Measurements from ENCODE around the gene IL12RB2. TPM values are rescaled to one million over a fixed set of nuclear protein-coding genes. Genes with fewer than 3 reads are reported as not detected.
"Not testable (repeated sequence)": the region's sequence is repeated elsewhere in the genome, so short reads cannot be mapped to it uniquely, and the experiment has no call there.

IL12RB2 gene
- polyA plus RNA-seq, 4 donors: 0.21 to 0.54 (median 0.52) TPM; not detected in 1

GRCh38 chr1:67383999-67384638, 76.4 kb downstream of the IL12RB2 start:
- Histone ChIP-seq H3K4me3 (ENCODE audit: low read depth in 1 of 3, low read length in 3 of 3) (no peak overlapping the region), H3K4me1 (ENCODE audit: control insufficient read depth in 3 of 3, insufficient read depth in 2 of 3, low read depth in 1 of 3, low read length in 2 of 3) (no peaks in the 10 kb centered on the region), H3K36me3 (ENCODE audit: control insufficient read depth in 3 of 3, insufficient read depth in 2 of 3, low read depth in 1 of 3, low read length in 3 of 3) (no peaks in the 10 kb centered on the region), H3K9me3 (ENCODE audit: control insufficient read depth in 2 of 2, insufficient read depth in 1 of 2, low read depth in 1 of 2, low read length in 1 of 2) (peaks cover 2 to 19% of the 10 kb centered on the region in 2 donors), H3K27ac (ENCODE audit: low read depth in 1 of 3, low read length in 2 of 3) (no peak overlapping the region), H3K27me3 (ENCODE audit: control insufficient read depth in 3 of 3, insufficient read depth in 3 of 3, low read length in 3 of 3) (no peaks in the 10 kb centered on the region)
- WGBS, 3 donors: 72 to 100% (median 89%) methylated on average over 1 to 2 of the region's 2 CpGs
- FAIRE-seq (no peak), DNase-seq (no peak)

- Histone ChIP-seq H3K4me1 (ENCODE audit: control insufficient read depth in 3 of 3, insufficient read depth in 2 of 3, low read depth in 1 of 3, low read length in 2 of 3) (no peaks in the 10 kb centered on the region), H3K4me3 (ENCODE audit: low read depth in 1 of 3, low read length in 3 of 3) (no peak overlapping the region), H3K27ac (ENCODE audit: low read depth in 1 of 3, low read length in 2 of 3) (no peak overlapping the region), H3K27me3 (ENCODE audit: control insufficient read depth in 3 of 3, insufficient read depth in 3 of 3, low read length in 3 of 3) (no peaks in the 10 kb centered on the region), H3K9me3 (ENCODE audit: control insufficient read depth in 2 of 2, insufficient read depth in 1 of 2, low read depth in 1 of 2, low read length in 1 of 2) (peaks cover 0 to 1% of the 10 kb centered on the region in 2 donors), H3K36me3 (ENCODE audit: control insufficient read depth in 3 of 3, insufficient read depth in 2 of 3, low read depth in 1 of 3, low read length in 3 of 3) (no peaks in the 10 kb centered on the region)
- no peak for DNase-seq
- FAIRE-seq: no peak
- WGBS, 3 donors: 93 to 99% (median 95%) methylated on average over 3 of the region's 3 CpGs
Observed at GRCh38 chr1:67390041-67390887, 82.6 kb downstream of the IL12RB2 start.

- FAIRE-seq: no peak
- no peak overlapping the region for H3K27ac ChIP-seq (ENCODE audit: low read depth in 1 of 3, low read length in 2 of 3)
- no peaks in the 10 kb centered on the region for H3K36me3 ChIP-seq (ENCODE audit: control insufficient read depth in 3 of 3, insufficient read depth in 2 of 3, low read depth in 1 of 3, low read length in 3 of 3)
- H3K4me1 ChIP-seq (ENCODE audit: control insufficient read depth in 3 of 3, insufficient read depth in 2 of 3, low read depth in 1 of 3, low read length in 2 of 3): no peaks in the 10 kb centered on the region
- no peaks in the 10 kb centered on the region for H3K27me3 ChIP-seq (ENCODE audit: control insufficient read depth in 3 of 3, insufficient read depth in 3 of 3, low read length in 3 of 3)
- DNase-seq: peak in 1 of 2 donors; percentile 26
- 64 to 84% (median 76%) methylated on average over 12 of the region's 12 CpGs for WGBS, 3 donors
- no peak overlapping the region for H3K4me3 ChIP-seq (ENCODE audit: low read depth in 1 of 3, low read length in 3 of 3)
- H3K9me3 ChIP-seq (ENCODE audit: control insufficient read depth in 2 of 2, insufficient read depth in 1 of 2, low read depth in 1 of 2, low read length in 1 of 2): no peaks in the 10 kb centered on the region
Observed at GRCh38 chr1:67393240-67393639, 85.6 kb downstream of the IL12RB2 start.

- DNase-seq (no peak), FAIRE-seq (no peak)
- H3K4me3 ChIP-seq (ENCODE audit: low read depth in 1 of 3, low read length in 3 of 3): no peak overlapping the region
- H3K9me3 ChIP-seq (ENCODE audit: control insufficient read depth in 2 of 2, insufficient read depth in 1 of 2, low read depth in 1 of 2, low read length in 1 of 2): no peaks in the 10 kb centered on the region
- H3K27ac ChIP-seq (ENCODE audit: low read depth in 1 of 3, low read length in 2 of 3): no peak overlapping the region
- H3K27me3 ChIP-seq (ENCODE audit: control insufficient read depth in 3 of 3, insufficient read depth in 3 of 3, low read length in 3 of 3): no peaks in the 10 kb centered on the region
- no peaks in the 10 kb centered on the region for H3K36me3 ChIP-seq (ENCODE audit: control insufficient read depth in 3 of 3, insufficient read depth in 2 of 3, low read depth in 1 of 3, low read length in 3 of 3)
- H3K4me1 ChIP-seq (ENCODE audit: control insufficient read depth in 3 of 3, insufficient read depth in 2 of 3, low read depth in 1 of 3, low read length in 2 of 3): no peaks in the 10 kb centered on the region
- 88 to 91% (median 91%) methylated on average over 3 of the region's 3 CpGs for WGBS, 3 donors
Observed at GRCh38 chr1:67393737-67394136, 86.1 kb downstream of the IL12RB2 start.

GRCh38 chr1:67394548-67394947, 86.9 kb downstream of the IL12RB2 start:
- H3K27ac ChIP-seq (ENCODE audit: low read depth in 1 of 3, low read length in 2 of 3): no peak overlapping the region
- FAIRE-seq (no peak), DNase-seq (no peak)
- H3K4me1 ChIP-seq (ENCODE audit: control insufficient read depth in 3 of 3, insufficient read depth in 2 of 3, low read depth in 1 of 3, low read length in 2 of 3): no peaks in the 10 kb centered on the region
- no peak overlapping the region for H3K4me3 ChIP-seq (ENCODE audit: low read depth in 1 of 3, low read length in 3 of 3)
- no peaks in the 10 kb centered on the region for H3K27me3 ChIP-seq (ENCODE audit: control insufficient read depth in 3 of 3, insufficient read depth in 3 of 3, low read length in 3 of 3)
- 91 to 97% (median 95%) methylated on average over 4 of the region's 4 CpGs for WGBS, 3 donors
- H3K9me3 ChIP-seq (ENCODE audit: control insufficient read depth in 2 of 2, insufficient read depth in 1 of 2, low read depth in 1 of 2, low read length in 1 of 2): no peaks in the 10 kb centered on the region
- no peaks in the 10 kb centered on the region for H3K36me3 ChIP-seq (ENCODE audit: control insufficient read depth in 3 of 3, insufficient read depth in 2 of 3, low read depth in 1 of 3, low read length in 3 of 3)

GRCh38 chr1:67399199-67399993, 91.7 kb downstream of the IL12RB2 start:
- no peaks in the 10 kb centered on the region for H3K27me3 ChIP-seq (ENCODE audit: control insufficient read depth in 3 of 3, insufficient read depth in 3 of 3, low read length in 3 of 3)
- DNase-seq (no peak), FAIRE-seq (no peak)
- WGBS, 3 donors: 77 to 81% (median 81%) methylated on average over 7 of the region's 7 CpGs
- no peaks in the 10 kb centered on the region for H3K9me3 ChIP-seq (ENCODE audit: control insufficient read depth in 2 of 2, insufficient read depth in 1 of 2, low read depth in 1 of 2, low read length in 1 of 2)
- H3K36me3 ChIP-seq (ENCODE audit: control insufficient read depth in 3 of 3, insufficient read depth in 2 of 3, low read depth in 1 of 3, low read length in 3 of 3): no peaks in the 10 kb centered on the region
- no peak overlapping the region for H3K4me3 ChIP-seq (ENCODE audit: low read depth in 1 of 3, low read length in 3 of 3)
- H3K27ac ChIP-seq (ENCODE audit: low read depth in 1 of 3, low read length in 2 of 3): no peak overlapping the region
- no peaks in the 10 kb centered on the region for H3K4me1 ChIP-seq (ENCODE audit: control insufficient read depth in 3 of 3, insufficient read depth in 2 of 3, low read depth in 1 of 3, low read length in 2 of 3)

- not testable (repeated sequence) for DNase-seq; H3K4me1 ChIP-seq (ENCODE audit: control insufficient read depth in 3 of 3, insufficient read depth in 2 of 3, low read depth in 1 of 3, low read length in 2 of 3); H3K4me3 ChIP-seq (ENCODE audit: low read depth in 1 of 3, low read length in 3 of 3); H3K36me3 ChIP-seq (ENCODE audit: control insufficient read depth in 3 of 3, insufficient read depth in 2 of 3, low read depth in 1 of 3, low read length in 3 of 3); H3K27ac ChIP-seq (ENCODE audit: low read depth in 1 of 3, low read length in 2 of 3); H3K27me3 ChIP-seq (ENCODE audit: control insufficient read depth in 3 of 3, insufficient read depth in 3 of 3, low read length in 3 of 3); H3K9me3 ChIP-seq (ENCODE audit: control insufficient read depth in 2 of 2, insufficient read depth in 1 of 2, low read depth in 1 of 2, low read length in 1 of 2); FAIRE-seq
- 84 to 87% (median 86%) methylated on average over 12 of the region's 12 CpGs for WGBS, 3 donors
Observed at GRCh38 chr1:67400029-67400786, 92.5 kb downstream of the IL12RB2 start.

- WGBS, 3 donors: 86 to 87% (median 86%) methylated on average over 6 of the region's 6 CpGs
- Histone ChIP-seq H3K36me3 (ENCODE audit: control insufficient read depth in 3 of 3, insufficient read depth in 2 of 3, low read depth in 1 of 3, low read length in 3 of 3) (peaks cover 0 to 1% (median 0%) of the 10 kb centered on the region in 3 donors), H3K27me3 (ENCODE audit: control insufficient read depth in 3 of 3, insufficient read depth in 3 of 3, low read length in 3 of 3) (no peaks in the 10 kb centered on the region), H3K9me3 (ENCODE audit: control insufficient read depth in 2 of 2, insufficient read depth in 1 of 2, low read depth in 1 of 2, low read length in 1 of 2) (no peaks in the 10 kb centered on the region), H3K4me1 (ENCODE audit: control insufficient read depth in 3 of 3, insufficient read depth in 2 of 3, low read depth in 1 of 3, low read length in 2 of 3) (no peaks in the 10 kb centered on the region), H3K4me3 (ENCODE audit: low read depth in 1 of 3, low read length in 3 of 3) (no peak overlapping the region), H3K27ac (ENCODE audit: low read depth in 1 of 3, low read length in 2 of 3) (no peak overlapping the region)
- no peak for DNase-seq
- no peak for FAIRE-seq
Observed at GRCh38 chr1:67401443-67401842, 93.8 kb downstream of the IL12RB2 start.
